IMR-90 (cell line): ENCODE measurements around the gene MAN1C1. TPM values are rescaled to one million over a fixed set of nuclear protein-coding genes. Genes with fewer than 3 reads are reported as not detected.

Experiments
- ATAC-seq: fragments of 200-7000 bp; cut with Tn5 transposase; 2 replicates; pipeline ENCODE4 v1.9.1; 2020; ENCODE audit warnings: low read depth, mild to moderate bottlenecking, moderate library complexity
- BruUV-seq: library from RNA; stranded (reverse); fragments of 400-500 nt; replicated peaks from 2 replicates; lab custom pipeline; 2021; lab: Mats Ljungman, UMichigan
- CTCF ChIA-PET: fragments of 300-600 bp; formaldehyde crosslinking; extraction: SDS; loops from one replicate; lab custom pipeline; 2021; ENCODE audit warnings: antibody characterized with exemption; lab: Yijun Ruan, JAX
- POLR2A ChIA-PET: fragments of 300-600 bp; sonication (Branson Sonifier 250); formaldehyde crosslinking; loops from one replicate; lab custom pipeline; 2022; ENCODE audit warnings: antibody characterized with exemption; ENCODE audit not compliant: unreplicated experiment; lab: Charles Lee
- DNase-seq: peaks from one replicate; pipeline ENCODE4 v3.0.0; 2013
- H2AFZ ChIP-seq: replicated peaks from 2 replicates; pipeline ENCODE3; 2013; ENCODE audit warnings: low read length, mild to moderate bottlenecking; ENCODE audit not compliant: poor library complexity
- H2AK5ac ChIP-seq: 2 replicates; pipeline ENCODE4 v1.6.1; 2013; ENCODE audit warnings: low read depth, low read length, inconsistent platforms
- H2AK9ac ChIP-seq: replicated peaks from 2 replicates; pipeline ENCODE3; 2013; ENCODE audit warnings: mild to moderate bottlenecking, low read depth, low read length, moderate library complexity; ENCODE audit not compliant: poor library complexity
- H2BK120ac ChIP-seq: 2 replicates; pipeline ENCODE4 v1.6.1; 2013; ENCODE audit warnings: low read depth, low read length, inconsistent platforms
- H2BK15ac ChIP-seq: 3 replicates; pipeline ENCODE4 v1.6.1; 2013; ENCODE audit warnings: low read depth, low read length, inconsistent platforms
- H2BK20ac ChIP-seq: 2 replicates; pipeline ENCODE4 v1.6.1; 2013; ENCODE audit warnings: low read depth, mild to moderate bottlenecking, inconsistent platforms, low read length, moderate library complexity
- H2BK5ac ChIP-seq: 2 replicates; pipeline ENCODE4 v1.6.1; 2013; ENCODE audit warnings: mild to moderate bottlenecking, low read depth, low read length, inconsistent platforms; ENCODE audit not compliant: poor library complexity, severe bottlenecking
- H3K14ac ChIP-seq: replicated peaks from 2 replicates; pipeline ENCODE4 v1.6.1; 2013; ENCODE audit warnings: low read depth, low read length, inconsistent platforms
- H3K18ac ChIP-seq: 2 replicates; pipeline ENCODE4 v1.6.1; 2013; ENCODE audit warnings: low read depth, low read length, control low read depth
- H3K23ac ChIP-seq: 2 replicates; pipeline ENCODE4 v1.6.1; 2013; ENCODE audit warnings: low read depth, low read length, inconsistent platforms
- H3K27ac ChIP-seq: 2 replicates; pipeline ENCODE4 v1.5.1; 2013; ENCODE audit warnings: mild to moderate bottlenecking, control low read depth, low read length; ENCODE audit not compliant: insufficient read depth
- H3K27me3 ChIP-seq: 2 replicates; pipeline ENCODE4 v1.6.1; 2013; ENCODE audit warnings: low read length; ENCODE audit not compliant: control insufficient read depth, insufficient read depth
- H3K36me3 ChIP-seq: 2 replicates; pipeline ENCODE4 v1.6.1; 2013; ENCODE audit warnings: low read length, mixed read lengths; ENCODE audit not compliant: control insufficient read depth, insufficient read depth
- H3K4ac ChIP-seq: 2 replicates; pipeline ENCODE4 v1.6.1; 2013; ENCODE audit warnings: low read depth, low read length, inconsistent platforms
- H3K4me1 ChIP-seq: 2 replicates; pipeline ENCODE4 v1.6.1; 2013; ENCODE audit warnings: low read length, mixed read lengths; ENCODE audit not compliant: control insufficient read depth, insufficient read depth
- H3K4me2 ChIP-seq: 2 replicates; pipeline ENCODE4 v1.6.1; 2013; ENCODE audit warnings: low read depth, mild to moderate bottlenecking, control low read depth, low read length, moderate library complexity
- H3K4me3 ChIP-seq: 2 replicates; pipeline ENCODE4 v1.5.1; 2013; ENCODE audit warnings: low read depth, mild to moderate bottlenecking, control low read depth, low read length, moderate library complexity; ENCODE audit not compliant: insufficient read depth
- H3K56ac ChIP-seq: 2 replicates; pipeline ENCODE4 v1.6.1; 2013; ENCODE audit warnings: low read length, inconsistent platforms; ENCODE audit not compliant: insufficient read depth; ENCODE audit errors: extremely low read depth
- H3K79me1 ChIP-seq, 2 experiments: 2 replicates each; pipeline ENCODE4 v1.6.1; 2013; ENCODE audit warnings: low read length in 2 of 2, inconsistent platforms in 1 of 2, low read depth in 1 of 2
- H3K9ac ChIP-seq: 2 replicates; pipeline ENCODE4 v1.6.1; 2013; ENCODE audit warnings: low read depth, low read length, control low read depth
- H3K9me1 ChIP-seq: 2 replicates; pipeline ENCODE4 v1.6.1; 2013; ENCODE audit warnings: low read length, inconsistent platforms; ENCODE audit not compliant: insufficient read depth
- H3K9me3 ChIP-seq: 2 replicates; pipeline ENCODE4 v1.6.1; 2013; ENCODE audit warnings: low read length; ENCODE audit not compliant: control insufficient read depth, insufficient read depth
- H4K20me1 ChIP-seq: 2 replicates; pipeline ENCODE4 v1.6.1; 2013; ENCODE audit warnings: low read length, inconsistent platforms; ENCODE audit not compliant: insufficient read depth
- H4K5ac ChIP-seq: 2 replicates; pipeline ENCODE4 v1.6.1; 2013; ENCODE audit warnings: mild to moderate bottlenecking, low read depth, low read length, control low read depth
- H4K8ac ChIP-seq, 2 experiments: 2 replicates each; pipeline ENCODE4 v1.6.1; 2013; ENCODE audit warnings: low read depth in 2 of 2, low read length in 2 of 2, control low read depth in 1 of 2, inconsistent platforms in 1 of 2
- H4K91ac ChIP-seq: 2 replicates; pipeline ENCODE4 v1.6.1; 2013; ENCODE audit warnings: low read depth, low read length, inconsistent platforms; ENCODE audit not compliant: insufficient read depth
- BHLHE40 ChIP-seq: fragments of 150-350 bp; IDR thresholded peaks from 2 replicates; pipeline ENCODE4 v1.6.1; 2016; ENCODE audit warnings: mild to moderate bottlenecking, low read depth, low read length
- CEBPB ChIP-seq: IDR thresholded peaks from 2 replicates; pipeline ENCODE4 v1.6.1; 2012; ENCODE audit warnings: low read depth, low read length, improper control_type of control experiment
- CHD1 ChIP-seq: IDR thresholded peaks from 2 replicates; pipeline ENCODE4 v1.6.1; 2012; ENCODE audit warnings: low read depth, low read length, improper control_type of control experiment
- FOS ChIP-seq: fragments of 150-350 bp; IDR thresholded peaks from 2 replicates; pipeline ENCODE4 v1.6.1; 2016; ENCODE audit warnings: low read depth, low read length
- MAFK ChIP-seq: IDR thresholded peaks from 2 replicates; pipeline ENCODE4 v1.6.1; 2012; ENCODE audit warnings: low read depth, low read length, improper control_type of control experiment
- MAZ ChIP-seq: IDR thresholded peaks from 2 replicates; pipeline ENCODE4 v1.6.1; 2012; ENCODE audit warnings: low read depth, mild to moderate bottlenecking, low read length, improper control_type of control experiment, moderate library complexity, borderline replicate concordance
- MXI1 ChIP-seq: IDR thresholded peaks from 2 replicates; pipeline ENCODE4 v1.6.1; 2012; ENCODE audit warnings: low read depth, mild to moderate bottlenecking, low read length, moderate library complexity, borderline replicate concordance
- NFE2L2 ChIP-seq: fragments of 150-350 bp; IDR thresholded peaks from 2 replicates; pipeline ENCODE4 v1.6.1; 2016; ENCODE audit warnings: low read depth, mild to moderate bottlenecking, low read length
- POLR2A ChIP-seq: IDR thresholded peaks from 2 replicates; pipeline ENCODE4 v1.6.1; 2012; ENCODE audit warnings: mild to moderate bottlenecking, low read depth, low read length
- RAD21 ChIP-seq: IDR thresholded peaks from 2 replicates; pipeline ENCODE4 v1.6.1; 2012; ENCODE audit warnings: low read length, improper control_type of control experiment
- RCOR1 ChIP-seq: IDR thresholded peaks from 2 replicates; pipeline ENCODE4 v1.6.1; 2012; ENCODE audit warnings: mild to moderate bottlenecking, low read length, improper control_type of control experiment; ENCODE audit not compliant: insufficient replicate concordance
- RFX5 ChIP-seq: IDR thresholded peaks from 2 replicates; pipeline ENCODE4 v1.8.0; 2012; ENCODE audit warnings: low read depth, mild to moderate bottlenecking, low read length, moderate library complexity
- SMC3 ChIP-seq: fragments of 150-350 bp; IDR thresholded peaks from 2 replicates; pipeline ENCODE4 v1.6.1; 2016; ENCODE audit warnings: low read depth, mild to moderate bottlenecking, antibody characterized with exemption, low read length, moderate library complexity
- WGBS, 2 experiments: methylation state at CpG; one replicate each; pipeline versions ENCODE4 v1.1.5 to v1.1.7; 2013; ENCODE audit warnings: missing lambda C conversion rate in 2 of 2; ENCODE audit not compliant: insufficient read length in 1 of 2; ENCODE audit errors: extremely low coverage in 2 of 2; 5-methylcytosine and 5-hydroxymethylcytosine counted together
- dilution Hi-C: fragments of 300-500 bp; cut with HindIII; formaldehyde crosslinking; loops from one replicate; pipeline ENCODE4 v1.14.3; 2018; ENCODE audit warnings: low sequenced_read_pairs; ENCODE audit not compliant: unreplicated experiment
- in situ Hi-C: fragments of 300-500 bp; cut with MboI; formaldehyde crosslinking; loops from 3 replicates; pipeline ENCODE4 v1.14.3; 2019; ENCODE audit warnings: low sequenced_read_pairs, inconsistent platforms, mixed read lengths
- intact Hi-C: fragments of 100-400 bp; cut with micrococcal nuclease; formaldehyde crosslinking; loops from 2 replicates; pipeline ENCODE4 v1.10.0; 2022
- polyA plus RNA-seq, 3 experiments: library from polyadenylated mRNA; depleted of rRNA; stranded (reverse); fragments of >200 nt; gene quantifications; 2 replicates each; pipeline ENCODE4 v1.2.3, GENCODE V29; 2012; ENCODE audit warnings: low replicate concordance in 1 of 3
- total RNA-seq: library from RNA; depleted of rRNA; stranded (reverse); fragments of >200 nt; gene quantifications from 2 replicates; pipeline ENCODE4 v1.2.3, GENCODE V29; 2012
- TF ChIP-seq, protein P1 (sequence below): fragments of 150-350 bp; IDR thresholded peaks from 2 replicates; pipeline ENCODE4 v1.6.1; 2016; ENCODE audit warnings: low read depth, mild to moderate bottlenecking, low read length, moderate library complexity, borderline replicate concordance
- TF ChIP-seq, protein P2 (sequence below): conservative IDR thresholded peaks from 2 replicates; pipeline ENCODE4 v1.5.1; 2012; ENCODE audit warnings: mild to moderate bottlenecking, low read depth, low read length, improper control_type of control experiment

Gene MAN1C1
- total and polyA plus RNA-seq, 2 of the 4 experiments (the other 2 are of a cell fraction), result 3.2 to 11.3 TPM

DNA sequence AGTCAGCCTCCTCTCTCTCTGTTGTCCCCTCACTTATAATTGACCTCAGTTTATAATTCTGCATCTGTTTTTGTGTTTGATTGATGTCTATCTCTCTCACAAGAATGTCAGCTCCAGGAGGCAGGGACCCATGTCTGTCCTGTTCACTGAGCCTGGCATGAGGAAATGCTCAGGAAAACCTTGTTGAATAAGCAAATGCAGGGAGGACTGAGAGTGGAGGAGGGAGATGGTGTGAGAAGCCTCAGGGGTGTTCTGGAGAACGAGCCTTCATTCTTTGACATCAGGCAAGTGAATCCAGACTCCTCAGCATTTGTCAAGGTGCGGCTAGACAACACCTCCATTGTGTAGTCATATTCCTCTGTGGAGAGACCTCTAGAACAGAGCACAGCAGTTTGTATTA is 45.5 kb downstream of the MAN1C1 start:
- Histone ChIP-seq H4K8ac (no peak overlapping the region), H4K5ac (no peak overlapping the region), H3K4me3 (no peak overlapping the region), H3K9me1 (peaks cover 4% of the 10 kb centered on the region; the same call in 1 of the 2 replicates), H3K9ac (no peak overlapping the region), H4K91ac (no peak overlapping the region), H3K27me3 (no peaks in the 10 kb centered on the region), H3K23ac (no peak overlapping the region), H3K4ac (no peak overlapping the region), H3K36me3 (no peaks in the 10 kb centered on the region), H3K56ac (no peak overlapping the region), H2BK15ac (no peak overlapping the region), H2AK9ac (no peak overlapping the region), H2BK120ac (no peak overlapping the region), H2BK5ac (no peak overlapping the region), H3K79me1 (no peaks in the 10 kb centered on the region), H3K9me3 (no peaks in the 10 kb centered on the region), H2BK20ac (no peak overlapping the region), H4K20me1 (no peaks in the 10 kb centered on the region), H3K18ac (no peak overlapping the region), H3K14ac (no peak overlapping the region), H2AK5ac (no peak overlapping the region), H3K4me1 (peaks cover 5% of the 10 kb centered on the region; the same call in 1 of the 2 replicates), H2AFZ (no peak overlapping the region), H3K4me2 (no peak overlapping the region), H3K27ac (no peak overlapping the region)
- no peak for TF ChIP-seq RAD21
- no peak for TF ChIP-seq MAFK
- TF ChIP-seq RCOR1, result no peak
- TF ChIP-seq, protein P1, sequence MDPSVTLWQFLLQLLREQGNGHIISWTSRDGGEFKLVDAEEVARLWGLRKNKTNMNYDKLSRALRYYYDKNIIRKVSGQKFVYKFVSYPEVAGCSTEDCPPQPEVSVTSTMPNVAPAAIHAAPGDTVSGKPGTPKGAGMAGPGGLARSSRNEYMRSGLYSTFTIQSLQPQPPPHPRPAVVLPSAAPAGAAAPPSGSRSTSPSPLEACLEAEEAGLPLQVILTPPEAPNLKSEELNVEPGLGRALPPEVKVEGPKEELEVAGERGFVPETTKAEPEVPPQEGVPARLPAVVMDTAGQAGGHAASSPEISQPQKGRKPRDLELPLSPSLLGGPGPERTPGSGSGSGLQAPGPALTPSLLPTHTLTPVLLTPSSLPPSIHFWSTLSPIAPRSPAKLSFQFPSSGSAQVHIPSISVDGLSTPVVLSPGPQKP, result no peak
- TF ChIP-seq RFX5, result no peak
- no peak for TF ChIP-seq SMC3
- TF ChIP-seq CHD1, result no peak
- TF ChIP-seq MXI1, result no peak
- TF ChIP-seq MAZ, result no peak
- TF ChIP-seq POLR2A, result no peak
- TF ChIP-seq BHLHE40, result no peak
- no peak for TF ChIP-seq FOS
- TF ChIP-seq, protein P2, sequence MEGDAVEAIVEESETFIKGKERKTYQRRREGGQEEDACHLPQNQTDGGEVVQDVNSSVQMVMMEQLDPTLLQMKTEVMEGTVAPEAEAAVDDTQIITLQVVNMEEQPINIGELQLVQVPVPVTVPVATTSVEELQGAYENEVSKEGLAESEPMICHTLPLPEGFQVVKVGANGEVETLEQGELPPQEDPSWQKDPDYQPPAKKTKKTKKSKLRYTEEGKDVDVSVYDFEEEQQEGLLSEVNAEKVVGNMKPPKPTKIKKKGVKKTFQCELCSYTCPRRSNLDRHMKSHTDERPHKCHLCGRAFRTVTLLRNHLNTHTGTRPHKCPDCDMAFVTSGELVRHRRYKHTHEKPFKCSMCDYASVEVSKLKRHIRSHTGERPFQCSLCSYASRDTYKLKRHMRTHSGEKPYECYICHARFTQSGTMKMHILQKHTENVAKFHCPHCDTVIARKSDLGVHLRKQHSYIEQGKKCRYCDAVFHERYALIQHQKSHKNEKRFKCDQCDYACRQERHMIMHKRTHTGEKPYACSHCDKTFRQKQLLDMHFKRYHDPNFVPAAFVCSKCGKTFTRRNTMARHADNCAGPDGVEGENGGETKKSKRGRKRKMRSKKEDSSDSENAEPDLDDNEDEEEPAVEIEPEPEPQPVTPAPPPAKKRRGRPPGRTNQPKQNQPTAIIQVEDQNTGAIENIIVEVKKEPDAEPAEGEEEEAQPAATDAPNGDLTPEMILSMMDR, result no peak
- no peak for TF ChIP-seq NFE2L2
- no peak for TF ChIP-seq CEBPB
- in situ Hi-C loops, result no loop called here
- intact Hi-C loops, result no loop called here
- DNase-seq, result no peak
- BruUV-seq, result no TSS peak
- dilution Hi-C loops, result no loop called here
- no peak for ATAC-seq
- ChIA-PET POLR2A (no interaction called here), CTCF (no interaction called here)
- 100% methylated on average over 1 of the region's 2 CpGs; no CpG with 5 or more reads in 1 of the 2 experiments for WGBS, 2 experiments
